Testis (tissue), 2 donors: Measurements from ENCODE around the gene OXSM.

Experiments used
- CTCF ChIP-seq, 3 experiments: fragments of 450-650 bp in 2 of 3; fragments of 200-600 bp in 1 of 3; sonication (generic) in 1 of 3; IDR thresholded peaks; one replicate each; pipeline ENCODE4 v1.5.1; 2016 to 2019; ENCODE audit warnings: antibody characterized with exemption in 3 of 3, mild to moderate bottlenecking in 2 of 3, moderate library complexity in 1 of 3
- POLR2A ChIP-seq: fragments of 450-650 bp; IDR thresholded peaks from one replicate; pipeline ENCODE4 v1.6.1; 2017; ENCODE audit warnings: antibody characterized with exemption, mild to moderate bottlenecking, moderate library complexity

- no peak for TF ChIP-seq CTCF (IDR thresholded peaks at IDR 0.05)
- TF ChIP-seq POLR2A = no peak
Measured at GRCh38 chr3:25821746-25822573, 32.1 kb downstream of the OXSM start.
